Astrocyte of the hippocampus (primary cell): Measurements from ENCODE around the gene CLIC6.

Experiments
- DNase-seq: peaks from one replicate; pipeline ENCODE4 v3.0.0; 2011; ENCODE audit warnings: low read depth, low spot score

CLIC6 gene

GRCh38 chr21:34668803-34669148 lies at the start of gene CLIC6:
CLIC6 (plus strand) TSS chr21:34668994; CDS start chr21:34669389, 395 bp downstream.
- DNase-seq, result peak; percentile 9

GRCh38 chr21:34619841-34620665 lies 48.7 kb upstream of the CLIC6 start:
- no peak for DNase-seq

DNA sequence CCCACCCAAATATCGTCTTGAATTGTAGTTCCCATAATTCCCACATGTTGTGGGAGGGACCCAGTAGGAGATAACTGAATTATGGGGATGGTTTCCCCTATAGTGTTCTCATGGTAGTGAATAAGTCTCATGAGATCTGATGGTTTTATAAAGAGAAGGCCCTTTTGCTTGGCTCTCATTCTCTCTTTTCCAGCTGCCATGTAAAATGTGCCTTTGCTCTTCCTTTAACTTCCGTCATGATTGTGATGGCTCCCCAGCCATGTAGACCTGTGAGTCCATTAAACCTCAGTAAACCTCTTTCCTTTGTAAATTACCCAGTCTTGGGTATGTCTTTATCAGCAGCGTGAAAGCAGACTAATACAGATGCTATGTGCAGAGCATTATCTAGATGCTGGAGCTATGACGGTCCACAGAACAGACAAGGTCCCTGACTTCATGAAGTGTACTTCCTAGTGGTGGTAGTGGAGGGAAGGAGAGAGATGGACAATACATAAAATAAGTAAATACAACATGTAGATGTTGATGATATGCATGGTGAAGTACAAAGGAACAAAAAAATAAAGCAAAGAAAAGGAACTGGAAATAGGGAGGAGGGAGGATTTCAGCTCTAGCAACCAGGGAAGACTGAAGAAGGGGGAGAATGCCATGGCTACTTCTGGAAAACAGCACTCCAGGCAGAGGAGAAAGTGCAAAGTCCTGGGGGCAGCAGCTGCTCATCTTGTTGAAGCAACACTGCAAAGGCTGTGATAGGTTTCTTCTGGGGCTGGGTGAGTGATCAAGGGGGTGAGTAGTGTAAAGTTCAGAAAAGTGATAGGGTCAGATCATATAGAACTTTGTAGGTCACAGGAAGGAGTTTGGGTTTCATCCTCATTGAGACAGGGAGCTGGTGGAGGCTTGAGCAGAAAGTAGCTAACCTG lies 47.1 kb upstream of the CLIC6 start:
- no peak for DNase-seq

DNA sequence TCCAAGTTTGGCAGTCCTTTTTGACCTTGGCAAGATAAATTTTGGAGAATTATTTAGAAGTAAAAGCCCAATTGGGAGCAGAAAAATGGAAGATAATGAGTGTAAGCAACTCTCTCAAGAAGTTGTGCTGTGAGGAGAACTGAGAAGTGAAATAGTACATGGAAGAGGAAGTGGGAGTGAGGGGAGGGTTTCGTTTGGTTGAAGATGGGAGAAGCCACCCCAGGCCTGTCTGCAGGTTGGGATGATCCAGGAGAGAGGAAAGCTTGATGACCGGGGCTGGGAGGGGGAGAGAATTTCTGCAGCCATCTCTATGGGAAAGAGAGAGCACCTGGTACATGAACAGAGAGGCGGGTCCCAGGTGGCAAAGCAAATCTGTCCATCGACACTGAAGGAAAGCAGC lies 45.3 kb upstream of the CLIC6 start:
- no peak for DNase-seq

GRCh38 chr21:34625030-34625593 lies 43.7 kb upstream of the CLIC6 start:
- DNase-seq, result no peak

- no peak for DNase-seq
These were observed 42.7 kb upstream of the CLIC6 start for GRCh38 chr21:34626131-34626530.

GRCh38 chr21:34630536-34631143 lies 38.2 kb upstream of the CLIC6 start:
- DNase-seq, result peak; percentile 77

DNA sequence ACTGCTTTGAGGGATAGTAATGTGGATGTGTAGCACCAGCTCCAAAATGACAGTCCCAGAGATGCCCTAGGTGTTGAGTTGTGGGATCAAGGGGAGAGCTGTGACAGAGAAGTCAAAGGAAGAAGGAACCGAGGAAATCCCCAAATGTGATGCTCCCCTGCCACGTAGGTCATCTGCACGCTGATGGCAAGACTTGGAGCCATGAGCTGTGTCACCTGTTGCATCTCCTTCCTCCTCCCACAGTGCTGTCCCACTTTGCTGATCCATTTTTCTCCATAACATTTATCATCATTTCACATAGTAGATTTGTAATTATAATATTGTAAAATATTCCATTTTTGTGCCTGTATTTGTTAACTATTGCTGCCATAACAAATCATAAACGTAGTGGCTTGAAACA lies 36.3 kb upstream of the CLIC6 start:
- no peak for DNase-seq

- no peak for DNase-seq
These were observed 33.5 kb upstream of the CLIC6 start for GRCh38 chr21:34635307-34635706.

GRCh38 chr21:34636961-34637360 lies 31.8 kb upstream of the CLIC6 start:
- no peak for DNase-seq

DNA sequence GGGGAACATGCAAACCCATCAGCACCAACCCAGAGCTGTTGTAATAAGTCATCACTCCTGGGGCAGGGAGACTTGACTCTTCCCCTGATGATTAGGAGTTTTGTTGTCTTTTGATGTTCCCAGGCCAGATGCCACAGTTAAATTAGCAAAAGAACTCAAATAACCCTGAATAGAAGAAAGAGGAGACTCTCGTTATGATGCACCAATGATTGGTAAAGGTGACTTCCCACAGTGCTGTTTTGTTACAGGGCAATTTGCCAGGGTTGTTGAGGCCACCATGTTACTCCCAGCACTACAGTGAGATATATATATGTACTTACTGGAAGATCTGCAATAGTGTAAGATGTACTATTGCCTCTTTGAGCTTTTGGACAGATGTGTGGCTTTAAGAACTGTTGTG lies 29.5 kb upstream of the CLIC6 start:
- no peak for DNase-seq

DNA sequence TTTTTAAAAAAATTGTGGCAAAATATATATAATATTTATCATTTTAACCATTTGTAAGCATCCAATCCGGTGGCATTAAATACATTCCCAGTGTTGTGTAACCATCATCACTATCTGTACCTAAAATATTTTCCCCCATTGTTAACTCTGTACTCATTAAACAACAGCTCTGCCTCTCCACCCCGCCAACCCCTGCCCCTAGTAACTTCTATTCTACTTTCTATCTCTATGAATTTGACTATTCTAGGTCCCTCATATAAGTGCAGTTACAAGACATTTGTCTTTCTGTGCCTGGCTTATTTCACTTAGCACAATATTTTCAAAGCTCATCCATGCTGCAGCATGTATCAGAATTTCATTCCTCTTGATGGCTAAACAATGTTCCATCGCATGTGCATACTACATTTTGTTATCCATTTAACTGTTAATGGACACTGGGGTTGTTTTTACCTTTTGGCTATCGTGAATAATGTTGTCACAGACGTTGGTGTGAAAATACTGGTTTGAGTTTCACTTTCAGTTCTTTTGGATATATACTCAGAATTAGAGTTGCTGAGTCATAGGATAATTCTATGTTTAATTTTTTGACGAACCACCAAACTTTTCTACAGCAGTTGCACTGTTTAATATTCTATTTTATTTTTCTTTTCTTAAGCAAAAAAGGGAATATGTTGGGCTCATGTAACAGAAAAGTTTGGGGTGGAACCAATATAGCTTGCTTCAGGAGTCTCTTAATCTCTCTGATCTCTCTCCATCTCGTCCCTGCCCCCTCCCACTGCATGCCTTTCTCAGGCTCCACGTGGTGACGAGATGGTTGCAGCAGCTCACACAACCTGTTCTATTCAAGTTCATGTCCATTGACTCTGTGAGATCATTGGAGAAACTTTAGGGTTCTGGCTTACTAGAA lies 28.7 kb upstream of the CLIC6 start:
- DNase-seq, result peak; percentile 5

GRCh38 chr21:34640858-34641257 lies 27.9 kb upstream of the CLIC6 start:
- DNase-seq, result peak; percentile 91

DNA sequence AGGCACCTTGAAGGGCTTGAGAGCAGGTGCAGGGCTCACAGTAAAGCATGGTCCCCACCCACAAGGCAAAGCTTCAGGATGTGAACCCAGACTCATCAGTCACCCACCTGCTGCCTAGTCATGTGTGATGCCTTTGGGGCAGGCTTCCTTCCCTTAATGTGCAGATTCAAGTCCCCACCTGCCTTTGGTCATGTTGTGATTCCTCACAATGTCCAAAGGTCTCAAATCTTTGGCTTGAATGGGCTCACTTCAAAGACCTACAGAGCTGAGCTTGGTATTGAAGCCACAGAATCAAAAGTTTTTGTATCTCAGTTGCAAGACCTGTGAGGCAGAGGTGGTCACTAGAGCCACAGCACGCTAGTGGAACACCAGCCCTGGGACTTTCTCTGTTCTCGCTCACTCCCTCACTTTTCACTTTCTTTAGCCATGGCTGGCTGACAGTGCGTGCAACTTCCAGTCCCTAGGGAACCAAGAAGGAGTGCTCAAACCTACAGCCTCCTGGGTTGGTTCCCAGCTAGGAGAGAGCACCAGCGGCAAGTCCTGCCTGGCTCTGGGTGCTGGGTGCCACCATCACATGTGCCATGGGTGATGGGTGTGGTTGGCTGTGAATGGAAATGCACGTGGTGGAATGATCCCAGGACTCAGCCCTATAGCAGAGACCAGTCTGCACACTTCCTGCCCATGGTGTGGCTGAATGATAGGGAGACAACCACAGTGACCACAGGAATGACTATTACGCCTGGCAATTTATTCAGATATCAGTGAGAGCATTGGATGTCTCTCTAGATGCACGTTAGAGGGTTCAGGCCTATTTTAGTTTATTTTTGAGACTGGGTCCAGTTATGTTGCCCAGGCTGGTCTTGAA lies 26.4 kb upstream of the CLIC6 start:
- DNase-seq, result peak; percentile 66

- peak; percentile 16 for DNase-seq
These were observed 24.0 kb upstream of the CLIC6 start for GRCh38 chr21:34644825-34645224.

- DNase-seq, result no peak
These were observed 21.2 kb upstream of the CLIC6 start for GRCh38 chr21:34647555-34647954.

- no peak for DNase-seq
These were observed 20.0 kb upstream of the CLIC6 start for GRCh38 chr21:34648739-34649297.

DNA sequence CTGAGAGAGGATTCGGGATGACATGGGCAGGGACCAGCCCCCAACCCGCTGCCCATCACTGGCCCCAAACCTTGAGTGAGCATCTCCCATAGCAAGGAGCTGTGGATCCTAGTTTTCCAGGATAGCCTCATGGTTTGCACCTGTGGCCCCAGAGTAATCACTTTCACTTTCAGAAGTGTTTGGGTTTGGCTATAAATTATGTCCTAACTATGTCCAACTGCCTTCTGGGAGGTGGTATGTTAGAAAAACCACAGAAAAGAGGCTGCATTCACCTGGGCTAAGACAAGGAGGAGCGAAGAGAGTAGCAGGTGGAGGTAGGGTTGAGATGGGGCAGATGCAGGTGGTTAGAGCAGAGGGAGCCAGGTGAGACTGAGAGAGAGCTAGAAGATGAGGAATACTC lies 19.4 kb upstream of the CLIC6 start:
- no peak for DNase-seq

GRCh38 chr21:34650861-34651431 lies 17.8 kb upstream of the CLIC6 start:
- DNase-seq, result no peak
